ENCODE measurements around the gene SYNE1. TPM values are rescaled to one million over a fixed set of nuclear protein-coding genes. Genes with fewer than 3 reads are reported as not detected.

Gene SYNE1
- polyA plus RNA-seq, 2 of the 4 experiments (the other 2 are of a cell fraction) = 10.5 to 28.5 TPM

DNA sequence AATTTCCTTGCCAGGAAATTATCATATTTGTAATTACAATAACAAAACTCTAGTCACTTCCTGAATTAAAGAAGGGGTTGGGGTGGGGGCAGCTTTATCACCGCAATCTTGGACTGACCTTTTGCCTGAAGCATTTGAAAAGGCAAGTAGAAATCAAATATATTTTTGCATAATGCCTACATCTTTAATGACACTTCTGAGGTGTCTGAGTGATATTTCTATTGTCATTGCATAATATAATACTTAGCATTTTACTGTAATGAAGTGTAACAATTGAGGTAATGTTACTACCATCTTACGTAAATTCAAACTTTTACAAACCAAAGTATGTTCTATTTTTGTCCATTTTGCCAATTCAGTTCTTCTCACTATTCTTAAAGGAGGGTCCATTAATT lies 65.2 kb downstream of the SYNE1 start:
- 91% methylated on average over 2 of the region's 2 CpGs for WGBS (ENCODE audit: missing lambda C conversion rate)
- H3K4me1 ChIP-seq = no peaks in the 10 kb centered on the region
- H3K4me2 ChIP-seq = no peak overlapping the region

DNA sequence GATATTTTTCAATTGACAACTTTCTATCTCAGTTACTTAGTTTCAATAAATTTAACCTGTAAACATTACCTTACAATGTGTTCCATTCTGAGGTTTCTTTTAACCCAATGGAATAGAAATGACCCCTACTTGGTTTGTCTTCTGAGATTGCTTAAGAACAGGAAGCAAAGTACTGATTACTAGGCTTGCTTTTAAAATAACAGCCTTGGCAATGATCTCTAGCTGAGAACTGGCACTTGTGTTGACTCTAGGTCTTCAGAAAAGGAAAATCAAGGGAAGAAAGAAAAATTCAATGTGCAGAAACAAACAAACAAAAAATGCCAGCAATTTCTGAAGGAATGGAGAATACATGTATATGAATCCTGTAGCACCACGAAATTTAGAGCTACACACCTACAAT lies 66.1 kb downstream of the SYNE1 start:
- H3K4me3 ChIP-seq = no peak overlapping the region
- CTCF ChIA-PET = interaction anchor here (1.0 to 1.5 kb wide), 3 partner anchors 8 to 377 kb away, joined by 4 to 5 read pairs (median 4); no protein-coding TSS in a partner anchor
- DNase-seq (ENCODE audit: low read depth in 1 of 2, low spot score in 1 of 2) = no peak
- no peak overlapping the region for H3K4me2 ChIP-seq
- H3K9me3 ChIP-seq = no peaks in the 10 kb centered on the region
- WGBS (ENCODE audit: missing lambda C conversion rate) = 15% methylated on average over 1 of the region's 1 CpG
- H3K27ac ChIP-seq = no peak overlapping the region
- H3K4me1 ChIP-seq = no peaks in the 10 kb centered on the region
- FAIRE-seq = no peak
- no peak for ATAC-seq
- TF ChIP-seq, protein P1, sequence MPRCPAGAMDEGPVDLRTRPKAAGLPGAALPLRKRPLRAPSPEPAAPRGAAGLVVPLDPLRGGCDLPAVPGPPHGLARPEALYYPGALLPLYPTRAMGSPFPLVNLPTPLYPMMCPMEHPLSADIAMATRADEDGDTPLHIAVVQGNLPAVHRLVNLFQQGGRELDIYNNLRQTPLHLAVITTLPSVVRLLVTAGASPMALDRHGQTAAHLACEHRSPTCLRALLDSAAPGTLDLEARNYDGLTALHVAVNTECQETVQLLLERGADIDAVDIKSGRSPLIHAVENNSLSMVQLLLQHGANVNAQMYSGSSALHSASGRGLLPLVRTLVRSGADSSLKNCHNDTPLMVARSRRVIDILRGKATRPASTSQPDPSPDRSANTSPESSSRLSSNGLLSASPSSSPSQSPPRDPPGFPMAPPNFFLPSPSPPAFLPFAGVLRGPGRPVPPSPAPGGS (IDR thresholded peaks at IDR 0.05) = no peak
- TF ChIP-seq FOSL2 (IDR thresholded peaks at IDR 0.05) (no peak), FOSL2 (CRISPR knock-in tag; IDR thresholded peaks at IDR 0.05) (no peak), FOXS1 (CRISPR knock-in tag; IDR thresholded peaks at IDR 0.05) (no peak), RNF2 (IDR thresholded peaks at IDR 0.05; ENCODE audit: borderline replicate concordance, low read depth) (no peak)
- POLR2A ChIA-PET = no interaction called here

More for the DNA sequence above, 65.2 kb downstream of the SYNE1 start:
- TF ChIP-seq, protein P2, sequence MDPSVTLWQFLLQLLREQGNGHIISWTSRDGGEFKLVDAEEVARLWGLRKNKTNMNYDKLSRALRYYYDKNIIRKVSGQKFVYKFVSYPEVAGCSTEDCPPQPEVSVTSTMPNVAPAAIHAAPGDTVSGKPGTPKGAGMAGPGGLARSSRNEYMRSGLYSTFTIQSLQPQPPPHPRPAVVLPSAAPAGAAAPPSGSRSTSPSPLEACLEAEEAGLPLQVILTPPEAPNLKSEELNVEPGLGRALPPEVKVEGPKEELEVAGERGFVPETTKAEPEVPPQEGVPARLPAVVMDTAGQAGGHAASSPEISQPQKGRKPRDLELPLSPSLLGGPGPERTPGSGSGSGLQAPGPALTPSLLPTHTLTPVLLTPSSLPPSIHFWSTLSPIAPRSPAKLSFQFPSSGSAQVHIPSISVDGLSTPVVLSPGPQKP (IDR thresholded peaks at IDR 0.05; ENCODE audit: low read depth, low read length) = no peak
- TF ChIP-seq ZC3H11A (IDR thresholded peaks at IDR 0.05) (no peak), NPAS2 (CRISPR knock-in tag; IDR thresholded peaks at IDR 0.05; ENCODE audit: borderline replicate concordance) (no peak), FOXS1 (CRISPR knock-in tag; IDR thresholded peaks at IDR 0.05) (no peak), RNF2 (IDR thresholded peaks at IDR 0.05; ENCODE audit: borderline replicate concordance, low read depth) (no peak), RARB (CRISPR knock-in tag; IDR thresholded peaks at IDR 0.05) (no peak), MAZ (IDR thresholded peaks at IDR 0.05; ENCODE audit: borderline replicate concordance, low read depth, low read length) (no peak), GATA3 (IDR thresholded peaks at IDR 0.05; ENCODE audit: borderline replicate concordance) (no peak), CBX2 (IDR thresholded peaks at IDR 0.05; ENCODE audit: borderline replicate concordance, low read depth) (no peak), TFCP2L1 (CRISPR knock-in tag; IDR thresholded peaks at IDR 0.05) (no peak), EHMT2 (IDR thresholded peaks at IDR 0.05; ENCODE audit: low read depth) (no peak), CBX8 (IDR thresholded peaks at IDR 0.05) (no peak), RAD21 (conservative IDR thresholded peaks at IDR 0.05 in 1 of 2, IDR thresholded peaks at IDR 0.05 in 1 of 2) (no peak), CEBPB (IDR thresholded peaks at IDR 0.05) (no peak)
- TF ChIP-seq, protein P3, sequence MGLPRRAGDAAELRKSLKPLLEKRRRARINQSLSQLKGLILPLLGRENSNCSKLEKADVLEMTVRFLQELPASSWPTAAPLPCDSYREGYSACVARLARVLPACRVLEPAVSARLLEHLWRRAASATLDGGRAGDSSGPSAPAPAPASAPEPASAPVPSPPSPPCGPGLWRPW (IDR thresholded peaks at IDR 0.05) = no peak
- TF ChIP-seq, protein P4, sequence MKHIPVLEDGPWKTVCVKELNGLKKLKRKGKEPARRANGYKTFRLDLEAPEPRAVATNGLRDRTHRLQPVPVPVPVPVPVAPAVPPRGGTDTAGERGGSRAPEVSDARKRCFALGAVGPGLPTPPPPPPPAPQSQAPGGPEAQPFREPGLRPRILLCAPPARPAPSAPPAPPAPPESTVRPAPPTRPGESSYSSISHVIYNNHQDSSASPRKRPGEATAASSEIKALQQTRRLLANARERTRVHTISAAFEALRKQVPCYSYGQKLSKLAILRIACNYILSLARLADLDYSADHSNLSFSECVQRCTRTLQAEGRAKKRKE (CRISPR knock-in tag; IDR thresholded peaks at IDR 0.05; ENCODE audit: low read depth) = no peak
- TF ChIP-seq, protein P5, sequence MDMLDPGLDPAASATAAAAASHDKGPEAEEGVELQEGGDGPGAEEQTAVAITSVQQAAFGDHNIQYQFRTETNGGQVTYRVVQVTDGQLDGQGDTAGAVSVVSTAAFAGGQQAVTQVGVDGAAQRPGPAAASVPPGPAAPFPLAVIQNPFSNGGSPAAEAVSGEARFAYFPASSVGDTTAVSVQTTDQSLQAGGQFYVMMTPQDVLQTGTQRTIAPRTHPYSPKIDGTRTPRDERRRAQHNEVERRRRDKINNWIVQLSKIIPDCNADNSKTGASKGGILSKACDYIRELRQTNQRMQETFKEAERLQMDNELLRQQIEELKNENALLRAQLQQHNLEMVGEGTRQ (IDR thresholded peaks at IDR 0.05) = no peak
- DNase-seq (ENCODE audit: low read depth in 1 of 2, low spot score in 1 of 2) (no peak), ATAC-seq (no peak), FAIRE-seq (no peak)
- POLR2A ChIA-PET = no interaction called here
- H3K27ac ChIP-seq = no peak overlapping the region
- CTCF ChIA-PET = interaction anchor here (1.0 kb wide), 1 partner anchor 376 kb away, joined by 4 read pairs; no protein-coding TSS in a partner anchor
- no peak overlapping the region for H3K4me3 ChIP-seq
- no peaks in the 10 kb centered on the region for H3K9me3 ChIP-seq

Data from A549 (cell line).